ENCODE measurements around the gene GAR1.
"Not testable (repeated sequence)": the region's sequence is repeated elsewhere in the genome, so short reads cannot be mapped to it uniquely, and the experiment has no call there.

The GAR1 gene

GRCh38 chr4:109847896-109848442, 32.4 kb downstream of the GAR1 start, which contains the start of gene LRIT3:
LRIT3 (plus strand) TSS chr4:109848107; CDS start chr4:109848202, 95 bp downstream.
- DNase-seq, result no peak

- no peak for DNase-seq
Measured at GRCh38 chr4:109848501-109848900, 32.9 kb downstream of the GAR1 start.

GRCh38 chr4:109850601-109851000, 35.0 kb downstream of the GAR1 start:
- no peak for DNase-seq

- not testable (repeated sequence) for DNase-seq
Measured at GRCh38 chr4:109859426-109860300, 44.1 kb downstream of the GAR1 start.

GRCh38 chr4:109861271-109861670, 45.7 kb downstream of the GAR1 start:
- DNase-seq, result no peak

GRCh38 chr4:109861916-109862511, 46.5 kb downstream of the GAR1 start:
- DNase-seq, result no peak

- no peak for DNase-seq
Measured at GRCh38 chr4:109864134-109864533, 48.6 kb downstream of the GAR1 start.

GRCh38 chr4:109870061-109870460, 54.5 kb downstream of the GAR1 start:
- DNase-seq, result no peak

- no peak for DNase-seq
Measured at GRCh38 chr4:109872065-109872464, 56.5 kb downstream of the GAR1 start.

- no peak for DNase-seq
Measured at GRCh38 chr4:109872950-109873656, 57.5 kb downstream of the GAR1 start.

- DNase-seq, result no peak
Measured at GRCh38 chr4:109873791-109874514, 58.4 kb downstream of the GAR1 start.

Measured in right forelimb (tissue), 1 donor.